Renal cortical epithelial cell (primary cell): ENCODE measurements around the gene PLN. TPM values are rescaled to one million over a fixed set of nuclear protein-coding genes. Genes with fewer than 3 reads are reported as not detected.

ENCODE experiments used
- DNase-seq: peaks from one replicate; pipeline ENCODE4 v3.0.0-alpha.2; 2011; ENCODE audit warnings: low read depth
- total RNA-seq: library from RNA; depleted of rRNA; stranded (reverse); fragments of >200 nt; gene quantifications from 2 replicates; pipeline ENCODE4 v1.2.3, GENCODE V29; 2014

Gene PLN
- total RNA-seq, 1 donor from 2014 or later = not detected

GRCh38 chr6:118537574-118537973 is 10.5 kb upstream of the PLN start:
- no peak for DNase-seq

DNA sequence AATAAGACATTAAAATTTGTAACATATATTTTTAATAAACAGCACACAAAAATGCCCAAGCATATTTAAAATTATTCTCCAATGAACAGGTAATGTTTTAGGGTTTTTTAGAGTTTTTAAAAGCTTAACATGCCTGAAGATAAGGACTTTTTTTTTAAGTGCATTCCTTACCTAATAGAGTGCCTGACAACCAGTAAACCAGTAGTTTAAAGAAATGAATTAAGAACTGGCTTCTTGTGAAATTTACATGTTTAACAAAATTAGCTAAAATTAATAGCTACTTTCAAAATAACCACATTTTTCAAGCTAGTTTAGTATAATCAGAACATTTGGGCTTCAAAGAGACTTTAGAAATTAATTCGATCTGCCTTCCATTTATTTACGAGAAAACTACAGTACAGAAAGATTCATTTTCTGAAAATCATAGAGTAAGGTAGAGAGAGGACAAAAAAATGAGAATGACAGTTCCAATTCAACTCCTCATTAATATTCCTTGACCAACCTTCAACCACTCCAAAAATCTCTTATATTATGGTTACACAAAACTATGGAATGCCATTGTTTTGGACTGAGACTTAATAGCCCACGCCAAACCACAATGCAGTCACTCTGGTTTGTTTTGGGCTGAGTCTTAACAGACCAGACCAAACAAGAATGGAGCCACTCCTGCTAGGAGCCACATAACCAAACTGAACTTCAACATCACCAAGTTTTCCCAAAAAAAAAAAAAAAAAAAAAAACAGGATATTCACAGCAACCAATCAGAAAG is 5.7 kb upstream of the PLN start:
- peak; percentile 81 for DNase-seq

DNA sequence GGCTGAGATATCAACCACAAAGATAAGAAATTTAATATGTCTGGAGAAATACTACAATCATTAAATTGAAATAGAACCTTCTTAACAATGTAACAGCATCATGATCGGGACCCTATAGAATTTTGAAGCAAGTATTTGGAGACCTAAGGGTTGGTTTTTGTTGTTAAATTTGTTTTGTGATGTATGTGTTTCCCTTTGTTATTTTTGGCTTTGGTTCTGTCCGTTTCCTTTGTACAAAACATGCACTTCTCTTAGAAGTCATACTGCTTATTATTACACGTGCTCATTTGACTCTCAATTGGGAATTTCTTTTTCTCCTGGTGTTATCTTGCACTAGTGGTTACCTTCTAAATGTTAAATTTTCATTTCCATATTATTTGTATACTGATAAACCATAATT is 4.0 kb upstream of the PLN start:
- DNase-seq = no peak

- DNase-seq = no peak
These were observed 1.8 kb upstream of the PLN start for GRCh38 chr6:118546164-118546879.

GRCh38 chr6:118546880-118547218 is 1.2 kb upstream of the PLN start:
- no peak for DNase-seq

GRCh38 chr6:118548613-118549012 is 517 bp downstream of the PLN start:
- no peak for DNase-seq

DNA sequence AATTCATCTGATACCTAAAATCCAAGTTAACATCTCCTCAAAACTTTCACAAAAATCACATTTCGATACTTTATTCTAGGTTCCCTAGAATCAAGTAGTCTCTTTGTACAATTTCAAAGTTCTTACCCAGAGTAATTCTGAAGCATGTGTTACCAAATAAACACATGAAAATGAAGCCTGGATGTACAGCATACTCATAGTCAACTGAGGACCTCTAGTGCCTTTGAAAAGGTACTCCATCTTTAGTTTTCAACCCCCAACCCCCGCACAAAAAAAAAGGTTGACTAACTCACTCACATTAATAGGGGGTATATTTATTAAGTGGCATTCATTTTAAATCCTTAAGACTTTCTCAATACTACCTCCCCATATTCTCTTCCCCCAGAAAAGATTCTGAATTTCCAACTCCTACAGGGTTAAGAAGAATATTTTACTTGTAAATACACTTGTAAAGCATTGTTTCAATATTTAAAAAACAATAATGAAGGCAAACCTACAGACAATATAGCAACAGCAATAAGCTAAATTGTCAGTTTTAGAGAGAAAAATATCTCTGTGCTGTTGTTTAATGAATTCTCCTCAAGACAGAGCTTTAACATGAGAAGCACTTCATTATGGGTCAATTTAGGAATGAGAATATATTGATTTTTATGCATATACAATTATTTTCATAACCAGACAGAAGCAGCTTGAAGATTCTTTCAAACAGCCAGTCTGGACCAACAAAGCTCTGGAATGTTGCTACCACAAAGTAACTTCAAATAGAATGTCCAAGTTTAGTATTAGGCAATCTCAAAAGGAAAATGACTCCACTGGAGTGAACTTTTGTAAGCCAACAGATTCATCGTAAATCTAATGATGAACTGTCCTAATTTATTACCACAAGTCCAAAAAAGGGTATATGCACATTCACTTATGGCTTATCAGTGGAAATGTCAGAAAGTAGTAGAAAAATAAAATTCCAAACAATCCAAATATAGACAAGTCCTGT is 3.3 kb downstream of the PLN start:
- DNase-seq = peak; percentile 79

DNA sequence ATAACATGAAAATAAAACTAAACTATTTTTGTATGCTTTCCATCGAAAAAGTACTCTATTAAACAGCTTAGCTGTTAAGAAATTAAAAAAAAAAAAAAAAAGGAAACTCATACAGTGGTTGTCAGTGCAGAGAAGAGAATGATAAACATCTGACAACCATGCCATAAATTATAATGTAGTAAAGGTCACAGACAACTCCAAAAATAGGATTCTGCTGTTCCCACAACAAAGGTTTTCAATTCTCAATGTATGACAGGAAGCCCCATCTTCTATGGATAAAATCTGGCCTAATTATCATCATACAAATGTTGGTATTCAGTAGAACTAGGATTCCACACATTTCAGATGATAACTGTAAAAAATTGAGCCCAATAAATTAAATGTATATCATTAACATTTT is 5.0 kb downstream of the PLN start:
- no peak for DNase-seq

DNA sequence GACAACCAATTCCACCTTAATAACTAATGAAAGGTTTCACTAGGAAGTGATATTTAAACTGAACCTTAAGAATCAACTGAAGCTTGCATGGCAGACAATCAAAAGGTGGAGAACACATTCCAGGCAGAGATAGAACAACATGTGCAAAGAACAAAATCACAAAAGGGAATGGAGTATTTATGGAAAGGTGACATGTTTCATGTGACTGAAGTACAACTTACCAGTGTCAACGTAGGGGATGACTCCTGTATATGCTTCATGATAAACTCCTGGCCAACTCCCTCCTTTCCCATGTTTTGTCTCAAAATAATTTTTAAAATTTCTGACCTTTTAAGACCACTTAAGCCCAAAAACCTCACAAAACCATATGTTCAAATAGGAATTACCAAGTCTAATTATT is 6.6 kb downstream of the PLN start:
- no peak for DNase-seq

DNA sequence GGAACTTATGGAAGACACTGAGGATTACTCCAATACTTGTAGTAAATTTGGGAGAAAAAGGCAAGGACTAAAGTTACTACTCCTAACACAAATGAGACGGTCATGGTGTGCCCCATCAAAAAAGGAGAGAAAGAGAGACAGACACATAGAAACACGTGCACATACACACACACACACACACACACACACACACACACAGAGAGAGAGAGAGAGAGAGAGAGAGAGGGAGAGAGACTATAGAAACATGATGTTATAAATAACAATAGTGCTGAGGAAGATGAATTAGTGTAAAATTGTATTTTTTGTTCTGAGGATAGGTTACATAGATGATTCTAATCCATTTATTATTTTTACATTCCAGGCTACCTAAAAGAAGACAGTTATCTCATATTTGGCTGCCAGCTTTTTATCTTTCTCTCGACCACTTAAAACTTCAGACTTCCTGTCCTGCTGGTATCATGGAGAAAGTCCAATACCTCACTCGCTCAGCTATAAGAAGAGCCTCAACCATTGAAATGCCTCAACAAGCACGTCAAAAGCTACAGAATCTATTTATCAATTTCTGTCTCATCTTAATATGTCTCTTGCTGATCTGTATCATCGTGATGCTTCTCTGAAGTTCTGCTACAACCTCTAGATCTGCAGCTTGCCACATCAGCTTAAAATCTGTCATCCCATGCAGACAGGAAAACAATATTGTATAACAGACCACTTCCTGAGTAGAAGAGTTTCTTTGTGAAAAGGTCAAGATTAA is 10.5 kb downstream of the PLN start:
- no peak for DNase-seq

- DNase-seq = no peak
These were observed 11.6 kb downstream of the PLN start for GRCh38 chr6:118559659-118560058.

DNA sequence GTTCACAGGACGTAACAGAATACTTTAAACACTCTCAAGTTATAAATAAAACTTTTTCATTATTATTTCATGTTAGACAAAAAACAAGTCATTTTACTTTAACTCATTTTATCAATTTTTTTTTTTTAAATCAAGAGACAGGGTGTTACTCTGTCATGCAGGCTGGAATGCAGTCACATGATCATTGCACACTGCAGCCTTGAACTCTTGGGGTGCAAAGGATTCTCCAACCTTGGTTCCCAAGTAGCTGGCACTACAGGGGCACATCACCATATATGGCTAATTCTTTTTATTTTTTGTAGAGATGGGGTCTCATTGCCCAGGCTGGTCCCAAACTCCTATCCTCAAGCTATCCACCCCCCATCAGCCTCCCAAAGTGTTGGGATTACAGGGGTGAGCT is 14.2 kb downstream of the PLN start:
- DNase-seq = no peak

DNA sequence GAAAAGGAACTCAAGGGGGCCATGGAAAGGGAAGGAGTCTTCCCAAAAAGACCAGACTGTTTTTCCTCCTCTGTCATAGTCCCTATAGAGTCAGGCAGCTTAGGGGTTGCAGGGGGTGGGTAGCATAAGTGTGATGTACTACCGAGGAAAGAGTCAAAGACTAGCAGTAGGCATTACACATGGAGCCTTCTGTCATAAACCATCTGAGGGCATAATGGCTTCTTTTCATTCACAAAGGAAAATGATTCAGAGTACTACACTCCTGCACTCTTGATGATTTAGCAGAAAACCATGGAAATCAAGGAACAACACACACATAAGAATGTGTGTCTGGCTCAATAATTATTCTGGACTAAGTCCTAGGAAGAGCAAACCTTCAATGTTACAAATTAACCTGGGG is 14.9 kb downstream of the PLN start:
- peak; percentile 96 for DNase-seq

DNA sequence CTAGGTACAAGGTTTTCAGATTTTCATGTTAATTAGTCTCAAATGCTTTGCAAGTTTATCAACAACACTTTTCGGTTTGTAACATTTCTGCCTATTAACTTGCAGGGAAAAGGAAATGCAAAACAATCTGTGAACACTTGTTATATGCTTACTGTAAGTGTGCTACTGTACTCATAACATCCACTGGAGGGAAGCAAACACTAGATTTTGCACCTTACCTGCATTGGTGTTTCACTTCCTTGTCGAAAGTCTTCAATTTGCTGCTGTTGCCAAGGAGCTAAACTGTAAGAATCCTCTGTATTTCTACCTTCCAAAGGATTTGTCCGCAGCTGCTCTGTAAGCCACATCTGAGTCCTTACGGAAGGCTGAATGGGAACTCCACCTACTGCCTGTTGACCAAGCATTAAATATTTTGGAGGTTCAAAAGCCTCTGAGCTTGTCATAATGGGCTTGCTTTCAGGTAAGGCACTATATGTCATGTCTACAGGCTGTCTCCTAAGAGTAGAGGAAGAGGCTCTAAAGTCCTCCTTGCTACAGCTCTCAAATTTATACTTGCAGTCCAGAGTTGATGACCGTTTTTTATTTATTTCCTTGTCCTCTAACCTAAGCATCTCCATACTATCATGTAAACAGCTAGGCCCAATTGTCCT is 17.3 kb downstream of the PLN start:
- peak; percentile 58 for DNase-seq

DNA sequence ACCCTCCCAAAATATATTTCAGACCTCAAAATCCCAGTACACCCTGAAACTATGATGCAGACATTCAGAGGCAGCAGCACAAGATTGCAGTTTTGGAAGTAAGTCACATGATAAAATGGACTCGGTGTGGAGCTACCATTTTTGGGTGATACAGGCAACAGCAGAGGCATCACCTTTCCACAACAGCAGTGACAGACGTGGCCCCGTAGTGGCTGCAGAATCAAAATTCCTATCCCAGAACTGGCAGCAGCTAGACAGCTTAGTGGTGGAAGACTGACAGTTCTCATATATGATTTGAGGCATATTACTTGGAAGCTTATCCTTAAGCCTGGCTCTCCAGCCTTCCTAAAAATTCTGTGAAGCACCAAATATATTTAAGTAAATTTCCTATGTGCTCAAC is 19.9 kb downstream of the PLN start:
- no peak for DNase-seq

- no peak for DNase-seq
These were observed 21.4 kb downstream of the PLN start for GRCh38 chr6:118569498-118569897.

DNA sequence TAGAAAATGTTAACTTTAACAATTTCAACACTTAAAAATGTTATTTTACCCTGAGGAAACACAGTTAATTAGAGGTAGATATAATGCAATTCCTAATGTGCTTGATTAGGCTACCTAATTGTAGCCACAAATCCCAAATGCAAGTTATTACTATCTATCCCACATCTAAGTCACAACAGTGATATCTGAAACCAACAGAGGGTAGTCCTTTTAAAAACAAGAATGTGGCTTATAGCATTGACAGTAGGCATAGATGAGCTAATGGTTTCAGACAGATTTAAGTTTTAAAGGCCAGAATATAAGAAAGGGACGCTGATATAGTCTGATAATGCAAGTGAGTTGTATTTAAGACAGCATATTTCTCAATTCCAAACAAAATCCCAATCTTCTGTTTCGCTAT is 23.0 kb downstream of the PLN start:
- no peak for DNase-seq

GRCh38 chr6:118574051-118574865 is 26.2 kb downstream of the PLN start:
- peak; percentile 45 for DNase-seq

GRCh38 chr6:118577972-118578371 is 29.9 kb downstream of the PLN start:
- DNase-seq = no peak

DNA sequence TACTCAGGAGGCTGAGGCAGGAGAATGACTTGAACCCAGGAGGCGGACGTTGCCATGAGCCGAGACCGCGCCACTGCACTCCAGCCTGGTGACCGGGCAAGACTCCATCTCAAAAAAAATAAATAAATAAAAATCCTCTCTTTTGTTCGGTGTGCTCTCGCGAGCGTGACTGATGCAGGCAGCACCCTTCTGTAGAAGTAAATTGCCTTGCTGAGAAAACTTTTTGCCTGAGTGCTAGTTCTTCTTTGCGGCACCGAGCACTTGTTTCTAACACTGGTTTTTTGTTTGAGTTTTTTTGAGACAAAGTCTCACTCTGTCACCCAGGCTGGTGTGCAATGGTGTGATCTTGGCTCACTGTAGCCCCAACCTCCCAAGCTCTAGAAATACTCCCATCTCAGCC is 30.5 kb downstream of the PLN start:
- no peak for DNase-seq
